HG03097 (cell line): Measurements from ENCODE around the gene CNKSR1.

ENCODE experiments used
- ATAC-seq: cut with Tn5 transposase; IDR thresholded peaks from one replicate; pipeline ENCODE4 v1.9.1; 2021; ENCODE audit not compliant: unreplicated experiment, low FRiP score

CNKSR1 gene

DNA sequence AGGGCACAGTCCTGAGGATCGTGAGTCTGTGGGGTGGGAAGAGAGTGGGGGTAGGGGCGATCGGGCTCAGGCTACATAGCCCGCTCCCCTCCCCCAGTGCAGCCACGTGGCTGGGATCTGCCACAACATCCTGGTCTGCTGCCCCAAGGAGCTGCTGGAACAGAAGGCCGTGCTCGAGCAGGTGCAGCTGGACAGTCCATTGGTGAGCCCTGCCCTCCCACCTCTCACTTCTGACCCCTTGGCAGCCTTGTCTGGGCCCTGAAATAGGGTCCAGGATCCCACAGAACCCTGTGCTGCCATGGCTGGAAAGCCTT is 5.0 kb downstream of the CNKSR1 start:
- no peak for ATAC-seq

DNA sequence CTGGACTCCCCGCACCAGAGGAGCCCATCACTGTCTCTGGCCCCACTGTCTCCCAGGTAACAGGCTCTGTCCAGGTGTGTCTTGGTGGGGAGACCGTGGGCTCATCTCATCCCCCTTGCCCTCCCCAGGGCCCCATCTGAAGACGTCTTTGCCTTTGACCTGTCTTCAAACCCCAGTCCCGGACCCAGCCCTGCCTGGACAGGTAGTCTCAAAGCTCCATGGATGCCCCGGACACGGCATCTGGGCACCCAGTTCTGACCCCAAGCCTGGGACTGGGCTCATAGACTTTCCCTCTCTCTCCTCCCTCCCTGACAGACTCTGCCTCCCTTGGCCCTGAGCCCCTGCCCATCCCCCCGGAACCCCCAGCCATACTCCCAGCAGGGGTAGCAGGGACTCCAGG is 6.8 kb downstream of the CNKSR1 start:
- ATAC-seq, result no peak

DNA sequence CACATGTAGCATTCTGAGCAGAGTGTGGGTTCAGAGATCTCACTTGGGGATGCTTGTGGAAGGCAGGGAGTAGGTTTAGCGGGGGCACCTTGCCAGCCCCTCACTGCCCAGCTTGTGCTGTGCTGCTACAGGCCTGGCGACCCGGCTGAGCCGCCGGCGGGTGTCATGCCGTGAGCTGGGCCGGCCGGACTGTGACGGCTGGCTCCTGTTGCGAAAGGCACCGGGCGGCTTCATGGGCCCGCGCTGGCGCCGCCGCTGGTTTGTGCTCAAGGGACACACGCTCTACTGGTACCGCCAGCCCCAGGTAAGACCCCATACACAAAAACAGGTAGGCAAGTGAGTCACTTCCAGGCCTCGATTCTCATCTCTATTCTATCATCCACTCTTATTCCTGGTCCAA is 7.6 kb downstream of the CNKSR1 start:
- ATAC-seq, result no peak

DNA sequence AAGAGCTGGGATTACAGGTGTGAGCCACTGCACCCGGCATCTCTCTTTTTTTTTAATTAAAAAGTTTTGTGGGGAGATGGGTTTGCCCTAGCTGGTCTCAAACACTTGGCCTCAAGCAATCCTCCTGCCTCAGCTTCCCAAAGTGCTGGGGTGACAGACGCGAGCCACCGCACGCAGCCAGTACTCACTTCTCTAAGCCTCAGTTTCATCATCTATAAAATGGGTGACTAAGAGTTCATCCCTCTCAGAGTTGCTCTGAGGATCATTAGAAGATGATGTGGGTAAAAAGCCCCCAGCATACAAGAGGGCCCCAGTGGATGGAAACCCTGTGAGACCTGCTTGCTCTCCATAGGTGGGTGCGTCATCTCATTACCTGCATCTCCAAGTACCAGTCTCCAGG is 10.6 kb downstream of the CNKSR1 start:
- no peak for ATAC-seq

DNA sequence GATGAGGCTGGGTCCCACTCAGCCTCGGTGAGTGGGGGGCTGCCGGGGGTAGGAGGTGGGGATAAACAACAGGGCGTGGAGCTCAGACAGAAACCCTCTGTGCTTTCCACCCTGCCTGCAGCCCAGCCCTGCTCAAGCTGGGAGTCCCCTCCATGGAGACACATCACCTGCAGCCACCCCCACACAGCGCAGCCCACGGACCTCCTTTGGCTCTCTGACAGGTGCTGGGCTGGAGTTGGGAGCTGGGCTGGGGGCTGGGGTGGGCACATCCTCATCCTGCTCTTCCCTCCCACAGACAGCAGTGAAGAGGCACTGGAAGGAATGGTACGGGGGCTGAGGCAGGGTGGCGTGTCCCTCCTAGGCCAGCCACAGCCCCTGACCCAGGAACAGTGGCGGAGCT is 11.2 kb downstream of the CNKSR1 start:
- ATAC-seq, result no peak

DNA sequence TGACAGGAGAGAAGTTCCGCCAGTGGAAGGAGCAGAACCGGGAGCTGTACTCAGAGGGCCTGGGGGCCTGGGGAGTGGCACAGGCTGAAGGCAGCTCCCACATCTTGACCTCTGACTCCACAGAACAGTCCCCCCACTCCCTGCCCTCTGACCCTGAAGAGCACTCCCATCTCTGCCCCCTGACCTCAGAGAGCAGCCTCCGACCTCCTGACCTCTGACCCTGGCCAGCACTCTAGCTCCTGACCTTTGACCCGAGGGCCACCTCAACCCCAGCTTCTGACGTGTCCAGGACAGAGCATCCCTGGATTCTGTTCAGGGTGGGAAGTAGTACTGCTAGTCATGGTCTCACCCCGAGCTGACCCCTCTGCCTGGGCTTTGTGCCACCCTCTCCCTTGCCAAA is 12.0 kb downstream of the CNKSR1 start:
- ATAC-seq, result no peak

DNA sequence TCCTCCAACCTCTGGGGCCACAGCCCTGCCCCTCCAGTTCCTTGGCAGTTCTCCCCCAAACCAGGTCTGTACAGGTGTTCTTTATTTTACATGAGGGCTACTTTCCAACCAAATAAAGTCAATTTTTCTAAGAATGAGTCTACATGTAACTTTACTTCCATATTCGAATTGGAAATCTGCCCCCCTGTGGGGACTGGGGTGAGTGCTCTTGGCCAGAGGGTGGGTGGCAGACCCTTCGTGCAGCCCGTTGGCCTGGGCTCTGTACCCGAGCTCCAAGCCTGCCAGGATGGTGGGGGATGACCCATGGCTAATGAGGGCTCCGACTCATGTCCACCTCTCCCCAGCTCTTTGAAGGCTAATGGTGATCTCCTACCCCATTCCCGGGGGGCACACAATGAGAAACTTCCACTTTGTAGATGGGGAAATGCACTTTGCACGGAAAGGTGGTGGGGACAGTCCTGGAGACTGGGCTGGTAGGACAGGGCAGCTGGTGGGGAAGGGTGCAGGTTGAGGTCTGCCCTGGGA is 12.5 kb downstream of the CNKSR1 start:
- ATAC-seq, result no peak

DNA sequence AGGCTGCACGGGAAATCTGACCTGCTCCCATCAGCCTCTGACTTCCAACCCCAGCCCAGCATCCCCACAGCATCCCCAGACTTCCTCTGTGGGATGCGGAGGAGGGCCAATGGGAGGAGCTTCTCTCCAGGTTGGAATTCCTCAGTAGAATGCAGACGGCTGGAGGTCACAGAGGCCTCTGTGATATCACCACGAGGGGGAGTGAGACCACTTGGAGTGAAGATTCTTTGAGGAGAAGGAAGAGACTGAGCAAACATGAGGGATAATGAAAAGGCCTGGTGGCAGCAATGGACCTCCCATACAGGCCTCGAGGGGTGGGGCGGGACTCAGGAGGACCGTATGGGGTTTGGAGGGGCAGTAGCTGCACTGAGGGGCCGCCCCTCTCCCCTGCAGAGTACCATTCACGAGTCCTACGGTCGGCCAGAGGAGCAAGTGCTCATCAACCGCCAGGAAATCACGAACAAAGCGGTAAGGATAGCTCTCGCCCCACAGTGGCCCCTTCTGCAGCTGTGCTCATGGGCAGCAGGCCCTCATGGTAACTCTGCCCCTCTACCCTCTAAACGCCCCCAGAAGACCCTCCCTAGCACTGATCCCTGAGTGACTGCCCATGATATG is 13.2 kb downstream of the CNKSR1 start, which contains the start of gene CATSPER4:
CATSPER4 (plus strand) TSS at position 230 of the 615 bp plus-strand sequence; CDS start at position 256, 26 bp downstream.
- ATAC-seq, result no peak

DNA sequence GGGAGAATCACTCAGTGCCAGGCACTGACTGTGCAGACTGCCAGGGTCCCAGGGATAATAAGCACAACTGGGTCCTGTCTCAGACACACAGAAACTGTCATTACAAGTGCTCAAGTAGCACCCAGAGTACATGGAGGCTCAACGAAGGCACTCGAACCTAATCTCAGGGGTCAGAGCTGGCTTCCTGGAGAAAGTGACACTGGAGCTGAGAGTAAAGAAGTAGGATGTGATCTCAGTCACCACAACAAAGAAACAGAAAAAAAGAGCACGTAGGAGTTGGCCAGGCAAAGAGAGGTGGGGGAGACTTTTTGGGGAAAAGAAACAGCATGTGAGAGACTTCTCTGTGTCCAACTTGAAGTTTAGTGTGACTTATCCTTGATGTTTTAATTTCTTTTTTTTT is 14.4 kb downstream of the CNKSR1 start:
- no peak for ATAC-seq

DNA sequence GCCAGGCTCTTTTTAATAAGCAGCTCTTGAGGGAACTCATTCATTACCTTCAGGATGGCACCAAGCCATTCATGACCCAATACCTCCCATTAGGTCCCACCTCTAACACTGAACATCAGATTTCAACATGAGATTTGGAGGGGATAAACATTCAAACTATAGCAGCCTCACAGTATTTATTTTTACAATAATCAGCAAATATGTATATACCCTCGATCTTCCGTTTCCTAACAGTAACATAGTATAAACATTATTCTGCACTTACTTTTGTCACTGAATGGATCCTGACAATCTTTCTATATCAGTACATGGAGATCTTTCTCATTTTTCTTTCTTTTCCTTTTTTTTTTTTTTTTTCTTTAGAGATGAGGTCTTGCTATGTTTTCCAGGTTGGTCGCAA is 18.5 kb downstream of the CNKSR1 start:
- ATAC-seq, result no peak

DNA sequence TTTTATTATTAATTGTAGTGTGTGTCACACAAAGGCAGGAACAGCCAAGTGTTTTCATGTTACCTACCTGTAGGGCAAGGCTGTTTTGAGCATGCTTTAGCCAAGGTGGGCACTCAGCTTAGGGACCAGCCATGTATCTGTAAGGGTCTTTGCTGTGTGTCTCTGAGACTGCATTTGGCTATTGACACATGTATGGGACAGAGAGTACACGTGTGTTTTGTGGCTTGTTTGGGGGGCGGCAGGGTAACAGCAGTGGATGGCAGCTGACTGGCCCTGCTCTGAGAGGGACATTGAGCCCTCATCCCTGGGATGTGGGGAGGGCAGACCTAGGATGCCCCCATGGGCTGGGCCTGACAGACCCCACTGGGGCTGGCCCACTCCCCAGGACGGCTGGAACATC is 20.0 kb downstream of the CNKSR1 start:
- no peak for ATAC-seq

DNA sequence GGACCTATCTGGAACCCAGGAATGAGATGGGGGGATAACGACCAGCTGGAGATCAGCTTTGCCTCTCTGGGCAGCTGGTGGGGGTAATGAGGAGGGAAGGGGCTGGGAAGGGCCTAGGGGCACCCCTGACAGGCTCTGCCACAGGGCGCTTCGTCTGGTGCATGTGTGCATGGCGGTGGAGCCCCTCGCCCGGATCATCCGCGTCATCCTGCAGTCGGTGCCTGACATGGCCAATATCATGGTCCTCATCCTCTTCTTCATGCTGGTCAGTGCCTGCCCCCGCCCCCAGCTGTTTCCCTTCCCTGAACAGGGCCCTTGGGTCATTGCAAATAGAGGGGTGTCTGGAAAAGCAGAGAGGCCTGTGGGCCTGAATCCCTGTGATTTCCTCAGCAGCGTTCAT is 20.5 kb downstream of the CNKSR1 start:
- no peak for ATAC-seq

DNA sequence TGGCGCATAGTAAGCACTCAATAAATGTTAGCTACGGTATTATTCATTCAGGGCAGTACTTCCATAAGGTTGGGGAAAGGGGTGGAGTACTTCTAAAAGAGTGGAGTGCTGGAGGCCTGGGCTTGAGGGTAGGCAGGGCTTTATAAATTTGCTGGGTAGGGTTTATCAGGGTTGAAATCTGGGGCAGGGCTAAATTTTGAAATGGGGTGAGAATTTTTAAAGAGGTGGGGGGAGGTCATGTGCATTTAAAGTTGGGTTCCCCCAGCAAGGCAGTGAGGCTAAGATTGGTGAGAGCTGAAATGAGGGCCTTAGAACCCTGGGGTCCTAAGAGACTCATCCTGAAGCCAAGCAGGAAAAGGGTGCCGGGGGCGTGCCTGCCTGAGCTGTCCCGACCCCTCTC is 23.1 kb downstream of the CNKSR1 start:
- ATAC-seq, result no peak

DNA sequence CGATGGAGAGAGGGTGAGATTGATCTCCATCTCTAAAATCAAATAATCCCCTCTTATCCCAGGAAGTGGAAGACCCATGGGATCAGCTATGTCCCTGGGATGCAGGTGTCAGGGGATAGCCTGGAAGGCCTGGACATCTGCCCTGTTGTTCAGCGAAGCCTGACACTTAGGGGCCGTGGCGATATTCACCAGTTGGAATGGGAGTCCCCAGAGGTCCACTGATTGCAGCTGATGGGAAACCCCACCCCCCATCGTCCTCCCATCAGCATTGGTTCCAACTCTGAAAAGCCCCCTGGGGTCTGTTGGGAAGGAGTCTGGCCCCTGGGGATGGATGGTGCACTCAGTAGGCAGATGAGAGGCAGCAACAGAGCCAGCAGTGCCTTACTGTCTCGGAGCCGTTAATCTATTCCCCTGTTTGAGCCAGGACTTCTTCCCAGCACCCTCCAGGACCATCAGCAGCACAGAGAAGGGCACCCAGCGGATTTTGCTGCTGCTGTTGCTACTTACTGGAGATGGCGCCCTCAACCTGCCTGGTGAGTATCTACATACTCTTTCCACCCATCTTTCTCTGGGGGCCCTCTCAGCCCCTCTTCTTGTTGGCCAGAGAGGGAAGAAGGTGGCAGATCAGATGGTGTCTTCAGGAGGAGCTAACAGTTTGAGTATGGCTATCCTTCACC is 26.5 kb downstream of the CNKSR1 start:
- no peak for ATAC-seq

DNA sequence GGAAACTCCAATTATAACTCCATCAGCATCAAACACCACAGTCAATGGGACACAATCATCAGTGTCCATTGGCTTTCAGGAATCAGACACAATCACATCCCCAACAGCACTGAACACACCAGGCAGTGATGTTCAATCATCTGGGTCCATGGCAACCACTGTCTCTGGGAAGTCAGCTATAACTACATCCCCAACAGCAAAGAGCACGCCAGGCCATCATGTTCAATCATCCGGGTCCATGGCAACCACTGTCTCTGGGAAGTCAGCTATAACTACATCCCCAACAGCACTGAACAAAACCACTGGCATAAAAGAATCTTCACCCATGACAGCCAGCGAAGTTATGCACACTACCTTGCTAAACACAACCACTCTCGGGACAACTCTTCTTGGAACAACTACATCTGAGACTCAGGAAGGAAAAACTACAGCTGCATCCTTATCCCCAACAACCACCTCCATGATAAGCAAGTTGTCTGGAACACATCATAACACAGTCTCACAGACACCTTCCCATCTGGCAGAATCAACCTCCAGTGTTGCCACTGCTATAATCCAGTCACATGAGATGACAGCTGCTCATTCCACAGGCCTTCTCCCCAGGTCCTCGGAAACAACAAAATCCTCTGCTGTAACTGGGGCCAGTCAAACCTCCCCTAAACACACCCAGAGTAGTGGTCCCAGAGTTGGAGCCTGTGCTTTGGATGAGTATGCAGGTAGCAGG is 33.0 kb downstream of the CNKSR1 start:
- ATAC-seq, result no peak

DNA sequence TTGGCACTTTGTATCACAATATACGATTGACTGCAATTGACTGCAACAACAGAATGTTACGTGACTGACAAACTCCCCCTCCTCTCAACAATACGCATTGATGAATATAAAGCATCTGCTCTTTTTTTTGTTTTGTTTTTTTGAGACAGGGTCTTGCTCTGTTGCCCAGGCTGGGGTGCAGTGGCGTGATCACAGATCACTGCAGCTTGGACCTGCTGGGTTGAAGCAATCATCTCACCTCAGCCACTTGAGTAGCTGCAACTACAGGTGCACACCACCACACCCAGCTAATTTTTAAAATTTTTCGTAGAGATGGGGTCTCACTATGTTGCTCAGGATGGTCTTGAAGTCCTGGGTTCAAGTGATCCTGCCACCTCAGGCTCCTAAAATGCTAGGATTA is 35.4 kb downstream of the CNKSR1 start:
- no peak for ATAC-seq

DNA sequence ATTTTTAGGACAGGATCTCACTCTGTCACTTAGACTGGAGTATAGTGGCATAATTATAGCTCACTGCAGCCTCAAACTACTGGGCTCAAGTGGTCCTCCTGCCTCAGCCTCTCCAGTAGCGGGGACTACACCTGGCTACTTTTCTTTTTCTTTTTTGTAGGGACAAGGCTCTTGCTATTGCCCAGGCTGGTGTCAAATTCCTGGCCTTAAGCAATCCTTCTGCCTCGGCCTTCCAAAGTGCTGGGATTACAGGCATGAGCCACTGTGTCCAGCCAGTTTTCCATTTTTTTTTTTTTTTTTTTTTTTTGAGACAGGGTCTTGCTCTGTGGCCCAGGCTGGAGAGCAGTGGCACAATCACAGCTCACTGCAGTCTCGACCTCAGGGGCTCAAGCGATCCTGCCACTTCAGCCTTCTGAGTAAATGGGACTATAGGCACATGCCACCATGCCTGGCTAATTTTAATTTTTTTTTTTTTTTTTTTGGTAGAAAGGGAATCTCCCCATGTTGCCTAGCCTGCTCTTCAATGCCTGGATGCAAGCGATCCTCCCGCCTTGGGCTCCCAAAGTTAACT is 36.1 kb downstream of the CNKSR1 start:
- no peak for ATAC-seq

DNA sequence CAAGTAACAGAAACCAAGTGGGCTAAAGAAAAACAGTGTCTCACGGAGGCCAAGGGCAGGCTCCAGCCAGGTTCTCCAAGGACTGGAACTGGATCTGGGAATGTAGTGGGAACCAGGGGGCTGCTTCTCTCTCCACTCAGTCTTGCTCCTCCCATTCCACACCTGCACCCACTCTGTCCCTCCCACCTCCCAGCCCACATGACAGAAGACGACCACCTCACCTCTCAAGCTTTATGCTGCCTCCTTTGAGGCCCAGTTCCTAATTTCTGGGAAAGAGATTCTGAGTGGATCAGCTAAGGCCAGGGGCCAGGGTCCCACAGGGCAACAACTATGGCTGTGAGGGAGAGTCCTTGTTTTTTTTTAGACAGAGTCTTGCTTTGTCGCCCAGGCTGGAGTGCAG is 38.0 kb downstream of the CNKSR1 start:
- no peak for ATAC-seq

DNA sequence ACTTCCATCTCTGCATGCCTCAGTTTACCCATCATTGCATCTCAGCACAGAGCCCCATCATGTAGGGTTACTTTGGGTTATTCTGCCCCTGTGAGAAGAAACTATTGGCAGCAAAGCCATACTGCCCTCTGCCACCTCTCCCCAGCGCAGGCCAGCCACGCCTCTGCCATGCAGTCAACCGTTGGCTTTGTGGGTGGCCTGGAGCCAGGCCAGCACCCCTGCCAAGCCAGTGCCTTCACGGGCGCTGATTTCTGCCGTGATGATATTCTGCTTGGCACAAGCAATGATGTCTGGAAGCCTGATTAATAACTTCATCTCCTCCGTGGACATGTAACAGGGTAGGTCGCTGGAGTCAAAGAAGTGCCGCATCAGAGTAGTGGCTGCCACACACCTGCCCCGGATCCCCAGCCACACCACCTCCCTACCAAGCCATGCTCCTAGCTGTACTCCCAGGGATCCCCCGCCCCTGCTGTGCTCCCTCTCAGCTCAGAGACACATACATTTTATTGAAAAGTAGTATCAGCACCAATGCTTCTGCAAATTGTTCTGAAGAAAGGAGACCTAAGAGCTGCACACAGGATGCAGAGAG is 41.7 kb downstream of the CNKSR1 start:
- ATAC-seq, result no peak

DNA sequence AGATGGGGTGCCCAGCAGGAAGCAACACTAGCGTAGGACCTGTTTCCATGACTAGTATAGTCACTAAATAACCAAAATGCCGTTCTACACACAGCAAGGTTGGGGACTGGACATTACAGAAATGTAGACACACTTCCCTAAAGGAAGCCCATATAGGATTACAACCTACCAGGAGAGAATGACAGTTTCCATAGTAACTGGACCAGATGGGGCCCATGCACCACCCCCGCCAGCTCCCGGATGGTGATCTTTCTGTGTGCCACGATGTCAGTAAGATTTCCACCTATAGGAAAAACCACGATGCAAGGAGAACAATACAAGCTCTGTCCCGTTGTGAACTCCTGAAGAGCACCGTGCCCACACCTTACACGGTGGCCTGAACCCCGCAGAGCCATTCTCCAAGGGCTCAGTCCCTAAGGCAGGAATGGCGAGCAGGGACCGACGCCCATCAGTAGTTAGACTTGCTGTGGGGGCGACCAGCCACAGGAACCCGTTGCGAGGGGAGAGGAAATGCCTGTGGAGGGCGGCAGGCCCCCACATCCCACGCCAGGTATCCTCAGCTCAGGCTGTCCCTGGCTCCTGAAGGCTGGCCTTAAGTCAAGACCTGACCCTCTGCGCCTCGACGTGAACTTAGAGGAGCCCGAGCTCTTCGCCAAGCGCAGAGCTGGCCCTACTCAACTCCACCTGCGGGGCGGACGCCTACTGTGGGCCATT is 43.1 kb downstream of the CNKSR1 start:
- no peak for ATAC-seq

DNA sequence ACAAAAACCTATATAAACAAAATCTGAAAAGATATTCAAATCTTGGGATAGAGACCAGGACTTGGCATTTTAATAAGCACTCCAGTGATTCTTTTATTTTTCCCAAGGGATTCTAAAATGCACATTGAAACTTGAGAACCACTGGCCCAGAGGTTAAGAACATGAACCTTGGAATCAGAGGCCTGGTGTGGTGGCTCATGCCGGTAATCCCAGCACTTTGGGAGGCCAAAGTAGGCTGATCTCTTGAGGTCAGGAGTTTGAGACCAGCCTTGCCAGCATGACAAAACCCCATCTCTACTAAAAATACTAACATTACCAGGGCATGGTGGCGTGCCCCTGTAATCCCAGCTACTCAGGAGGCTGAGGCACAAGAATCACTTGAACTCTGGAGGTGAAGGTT is 43.8 kb downstream of the CNKSR1 start:
- ATAC-seq, result no peak
